ENCODE measurements around the gene GALM. TPM values are rescaled to one million over a fixed set of nuclear protein-coding genes. Genes with fewer than 3 reads are reported as not detected.

GALM gene
- total and polyA plus RNA-seq, 10 of the 15 experiments (the other 5 are each of a cell fraction or from before 2014, with no cell fraction given), result 1.1 to 4.0 (median 1.7) TPM

DNA sequence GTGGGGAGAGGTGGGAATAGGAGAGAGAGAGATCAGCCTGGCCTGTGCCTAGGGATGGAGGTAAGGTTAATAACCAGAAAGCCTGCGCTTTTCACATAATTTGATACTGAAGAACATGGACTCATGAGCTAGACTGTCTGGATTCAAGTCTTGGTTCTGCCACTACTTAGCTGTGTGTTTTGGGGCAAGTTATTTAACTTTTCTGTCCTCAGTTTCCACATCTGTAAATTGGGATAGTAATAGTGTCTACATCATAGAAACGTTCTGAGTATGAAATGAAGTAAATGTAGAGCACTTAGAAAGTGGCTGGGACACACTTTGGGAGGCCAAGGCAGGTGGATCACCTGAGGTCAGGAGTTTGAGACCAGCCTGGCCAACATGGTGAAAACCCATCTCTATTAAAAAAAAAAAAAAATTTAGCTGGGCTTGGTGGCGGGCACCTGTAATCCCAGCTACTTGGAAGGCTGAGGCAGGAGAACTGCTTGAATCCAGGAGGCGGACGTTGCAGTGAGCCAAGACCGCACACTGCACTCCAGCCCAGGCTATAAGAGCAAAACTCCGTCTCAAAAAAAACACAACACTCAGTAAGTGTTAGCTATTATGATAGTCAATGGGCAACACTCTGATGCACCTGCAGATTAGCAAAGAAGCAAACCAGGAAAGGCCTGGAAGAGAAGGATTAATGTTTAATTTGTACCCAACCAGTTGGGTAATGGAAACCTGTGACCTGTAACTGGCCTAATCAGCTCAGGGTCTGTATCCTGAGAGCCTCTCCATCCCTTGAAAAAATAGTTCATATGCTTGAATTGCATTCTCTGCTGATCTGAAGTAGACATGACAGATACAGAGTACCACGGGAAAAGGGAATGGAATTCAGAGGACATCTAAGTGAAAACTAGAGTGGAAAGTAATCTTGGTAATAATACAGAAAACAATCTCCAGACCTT is 6.8 kb downstream of the GALM start:
- ATAC-seq (no peak), FAIRE-seq (no peak), DNase-seq (ENCODE audit: low read depth, low spot score) (no peak)
- Histone ChIP-seq H3K4me2 (ENCODE audit: control insufficient read depth, insufficient read depth) (no peak overlapping the region), H2AFZ (ENCODE audit: control insufficient read depth, low read depth, low read length) (no peak overlapping the region), H3K27me3 (replicated peaks in 1 of 2; ENCODE audit: control insufficient read depth in 2 of 2, insufficient read depth in 2 of 2, low read length in 1 of 2) (no peaks in the 10 kb centered on the region; a peak in 1 of 4 replicates), H3K9me3 (replicated peaks; ENCODE audit: control insufficient read depth, insufficient read depth, low read length) (no peaks in the 10 kb centered on the region), H3K79me2 (ENCODE audit: control insufficient read depth, insufficient read depth, low read length) (no peaks in the 10 kb centered on the region), H3K4me3 (no peak overlapping the region), H4K20me1 (ENCODE audit: control insufficient read depth, insufficient read depth) (no peaks in the 10 kb centered on the region), H3K9ac (ENCODE audit: control insufficient read depth, insufficient read depth, low read length) (no peak overlapping the region), H3K4me1 (ENCODE audit: control insufficient read depth, insufficient read depth, low read length) (peaks cover 4% of the 10 kb centered on the region), H3K27ac (ENCODE audit: control insufficient read depth, insufficient read depth) (no peak overlapping the region), H3K36me3 (ENCODE audit: control insufficient read depth in 2 of 2, insufficient read depth in 2 of 2, low read length in 1 of 2) (no peaks in the 10 kb centered on the region; a peak in 1 of 4 replicates)
- WGBS (ENCODE audit: insufficient coverage, insufficient replicate concordance, low lambda C conversion rate, missing lambda C conversion rate), result 55% methylated on average over 8 of the region's 8 CpGs
- ChIA-PET POLR2A (interaction anchor here (0.7 to 1.7 kb wide), 5 partner anchors 10 to 61 kb away, joined by 3 to 6 read pairs (median 3); no protein-coding TSS in a partner anchor), CTCF (interaction anchor here (0.7 to 1.8 kb wide), 2 partner anchors 13 to 91 kb away, joined by 3 to 4 read pairs; no protein-coding TSS in a partner anchor), RAD21 (ENCODE audit: unreplicated experiment) (interaction anchor here (0.9 to 1.3 kb wide), 2 partner anchors 46 to 91 kb away, joined by 4 read pairs; no protein-coding TSS in a partner anchor), SMC1A (ENCODE audit: uncharacterized antibody, unreplicated experiment) (interaction anchor here (0.6 to 1.7 kb wide), 8 partner anchors 55 to 357 kb away, joined by 3 to 7 read pairs (median 4); no protein-coding TSS in a partner anchor)
- in situ Hi-C loops (cut with MboI), result no loop called here
- TF ChIP-seq, protein P1, sequence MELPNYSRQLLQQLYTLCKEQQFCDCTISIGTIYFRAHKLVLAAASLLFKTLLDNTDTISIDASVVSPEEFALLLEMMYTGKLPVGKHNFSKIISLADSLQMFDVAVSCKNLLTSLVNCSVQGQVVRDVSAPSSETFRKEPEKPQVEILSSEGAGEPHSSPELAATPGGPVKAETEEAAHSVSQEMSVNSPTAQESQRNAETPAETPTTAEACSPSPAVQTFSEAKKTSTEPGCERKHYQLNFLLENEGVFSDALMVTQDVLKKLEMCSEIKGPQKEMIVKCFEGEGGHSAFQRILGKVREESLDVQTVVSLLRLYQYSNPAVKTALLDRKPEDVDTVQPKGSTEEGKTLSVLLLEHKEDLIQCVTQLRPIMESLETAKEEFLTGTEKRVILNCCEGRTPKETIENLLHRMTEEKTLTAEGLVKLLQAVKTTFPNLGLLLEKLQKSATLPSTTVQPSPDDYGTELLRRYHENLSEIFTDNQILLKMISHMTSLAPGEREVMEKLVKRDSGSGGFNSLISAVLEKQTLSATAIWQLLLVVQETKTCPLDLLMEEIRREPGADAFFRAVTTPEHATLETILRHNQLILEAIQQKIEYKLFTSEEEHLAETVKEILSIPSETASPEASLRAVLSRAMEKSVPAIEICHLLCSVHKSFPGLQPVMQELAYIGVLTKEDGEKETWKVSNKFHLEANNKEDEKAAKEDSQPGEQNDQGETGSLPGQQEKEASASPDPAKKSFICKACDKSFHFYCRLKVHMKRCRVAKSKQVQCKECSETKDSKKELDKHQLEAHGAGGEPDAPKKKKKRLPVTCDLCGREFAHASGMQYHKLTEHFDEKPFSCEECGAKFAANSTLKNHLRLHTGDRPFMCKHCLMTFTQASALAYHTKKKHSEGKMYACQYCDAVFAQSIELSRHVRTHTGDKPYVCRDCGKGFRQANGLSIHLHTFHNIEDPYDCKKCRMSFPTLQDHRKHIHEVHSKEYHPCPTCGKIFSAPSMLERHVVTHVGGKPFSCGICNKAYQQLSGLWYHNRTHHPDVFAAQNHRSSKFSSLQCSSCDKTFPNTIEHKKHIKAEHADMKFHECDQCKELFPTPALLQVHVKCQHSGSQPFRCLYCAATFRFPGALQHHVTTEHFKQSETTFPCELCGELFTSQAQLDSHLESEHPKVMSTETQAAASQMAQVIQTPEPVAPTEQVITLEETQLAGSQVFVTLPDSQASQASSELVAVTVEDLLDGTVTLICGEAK (IDR thresholded peaks at IDR 0.05; ENCODE audit: borderline replicate concordance), result no peak
- TF ChIP-seq GABPA (IDR thresholded peaks at IDR 0.05; ENCODE audit: low read depth) (no peak), BHLHE40 (IDR thresholded peaks at IDR 0.05; ENCODE audit: borderline replicate concordance in 1 of 2, low read depth in 2 of 2, low read length in 1 of 2) (no peak), RFX5 (IDR thresholded peaks at IDR 0.05; ENCODE audit: low read depth, low read length) (no peak), MTA2 (IDR thresholded peaks at IDR 0.05; ENCODE audit: low read depth) (no peak), IRF4 (IDR thresholded peaks at IDR 0.05; ENCODE audit: low read depth, low read length) (no peak), HDGF (IDR thresholded peaks at IDR 0.05) (no peak), CHD4 (IDR thresholded peaks at IDR 0.05) (no peak)
- TF ChIP-seq, protein P2, sequence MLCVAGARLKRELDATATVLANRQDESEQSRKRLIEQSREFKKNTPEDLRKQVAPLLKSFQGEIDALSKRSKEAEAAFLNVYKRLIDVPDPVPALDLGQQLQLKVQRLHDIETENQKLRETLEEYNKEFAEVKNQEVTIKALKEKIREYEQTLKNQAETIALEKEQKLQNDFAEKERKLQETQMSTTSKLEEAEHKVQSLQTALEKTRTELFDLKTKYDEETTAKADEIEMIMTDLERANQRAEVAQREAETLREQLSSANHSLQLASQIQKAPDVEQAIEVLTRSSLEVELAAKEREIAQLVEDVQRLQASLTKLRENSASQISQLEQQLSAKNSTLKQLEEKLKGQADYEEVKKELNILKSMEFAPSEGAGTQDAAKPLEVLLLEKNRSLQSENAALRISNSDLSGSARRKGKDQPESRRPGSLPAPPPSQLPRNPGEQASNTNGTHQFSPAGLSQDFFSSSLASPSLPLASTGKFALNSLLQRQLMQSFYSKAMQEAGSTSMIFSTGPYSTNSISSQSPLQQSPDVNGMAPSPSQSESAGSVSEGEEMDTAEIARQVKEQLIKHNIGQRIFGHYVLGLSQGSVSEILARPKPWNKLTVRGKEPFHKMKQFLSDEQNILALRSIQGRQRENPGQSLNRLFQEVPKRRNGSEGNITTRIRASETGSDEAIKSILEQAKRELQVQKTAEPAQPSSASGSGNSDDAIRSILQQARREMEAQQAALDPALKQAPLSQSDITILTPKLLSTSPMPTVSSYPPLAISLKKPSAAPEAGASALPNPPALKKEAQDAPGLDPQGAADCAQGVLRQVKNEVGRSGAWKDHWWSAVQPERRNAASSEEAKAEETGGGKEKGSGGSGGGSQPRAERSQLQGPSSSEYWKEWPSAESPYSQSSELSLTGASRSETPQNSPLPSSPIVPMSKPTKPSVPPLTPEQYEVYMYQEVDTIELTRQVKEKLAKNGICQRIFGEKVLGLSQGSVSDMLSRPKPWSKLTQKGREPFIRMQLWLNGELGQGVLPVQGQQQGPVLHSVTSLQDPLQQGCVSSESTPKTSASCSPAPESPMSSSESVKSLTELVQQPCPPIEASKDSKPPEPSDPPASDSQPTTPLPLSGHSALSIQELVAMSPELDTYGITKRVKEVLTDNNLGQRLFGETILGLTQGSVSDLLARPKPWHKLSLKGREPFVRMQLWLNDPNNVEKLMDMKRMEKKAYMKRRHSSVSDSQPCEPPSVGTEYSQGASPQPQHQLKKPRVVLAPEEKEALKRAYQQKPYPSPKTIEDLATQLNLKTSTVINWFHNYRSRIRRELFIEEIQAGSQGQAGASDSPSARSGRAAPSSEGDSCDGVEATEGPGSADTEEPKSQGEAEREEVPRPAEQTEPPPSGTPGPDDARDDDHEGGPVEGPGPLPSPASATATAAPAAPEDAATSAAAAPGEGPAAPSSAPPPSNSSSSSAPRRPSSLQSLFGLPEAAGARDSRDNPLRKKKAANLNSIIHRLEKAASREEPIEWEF (IDR thresholded peaks at IDR 0.05; ENCODE audit: insufficient replicate concordance, low read depth, low read length), result no peak
- TF ChIP-seq, protein P3, sequence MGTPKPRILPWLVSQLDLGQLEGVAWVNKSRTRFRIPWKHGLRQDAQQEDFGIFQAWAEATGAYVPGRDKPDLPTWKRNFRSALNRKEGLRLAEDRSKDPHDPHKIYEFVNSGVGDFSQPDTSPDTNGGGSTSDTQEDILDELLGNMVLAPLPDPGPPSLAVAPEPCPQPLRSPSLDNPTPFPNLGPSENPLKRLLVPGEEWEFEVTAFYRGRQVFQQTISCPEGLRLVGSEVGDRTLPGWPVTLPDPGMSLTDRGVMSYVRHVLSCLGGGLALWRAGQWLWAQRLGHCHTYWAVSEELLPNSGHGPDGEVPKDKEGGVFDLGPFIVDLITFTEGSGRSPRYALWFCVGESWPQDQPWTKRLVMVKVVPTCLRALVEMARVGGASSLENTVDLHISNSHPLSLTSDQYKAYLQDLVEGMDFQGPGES (IDR thresholded peaks at IDR 0.05), result no peak
- intact Hi-C loops (cut with micrococcal nuclease; ENCODE audit: unreplicated experiment), result no loop called here
- no TSS peak for BruUV-seq (replicated peaks)
